Measurements from ENCODE around the gene TMEM101. TPM values are rescaled to one million over a fixed set of nuclear protein-coding genes. Genes with fewer than 3 reads are reported as not detected.
"Not testable (repeated sequence)": the region's sequence is repeated elsewhere in the genome, so short reads cannot be mapped to it uniquely, and the experiment has no call there.

TMEM101 gene
- total RNA-seq, 6 experiments from 2014 or later, result 6.7 to 23.6 (median 10.9) TPM

DNA sequence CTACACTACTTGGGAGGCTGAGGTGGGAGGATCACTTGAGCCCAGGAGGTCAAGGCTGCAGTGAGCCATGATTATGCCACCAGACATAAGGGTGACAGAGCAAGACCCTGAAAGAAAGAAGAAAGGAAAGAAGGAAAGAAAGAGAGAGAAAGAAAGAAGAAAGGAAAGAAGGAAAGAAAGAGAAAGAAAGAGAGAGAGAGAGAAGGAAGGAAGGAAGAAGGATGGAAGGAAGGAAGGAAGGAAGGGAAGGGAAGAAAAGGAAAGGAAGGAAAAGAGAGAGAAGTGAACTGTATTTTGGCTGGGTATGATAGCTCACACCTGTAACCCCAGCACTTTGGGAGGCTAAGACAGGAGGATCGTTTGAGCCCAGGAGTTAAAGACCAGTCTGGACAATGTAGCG lies 36.7 kb downstream of the TMEM101 start:
- H3K27ac ChIP-seq, result no peak overlapping the region
- H3K36me3 ChIP-seq, result no peaks in the 10 kb centered on the region
- H3K27me3 ChIP-seq, result no peaks in the 10 kb centered on the region
- TF ChIP-seq, protein P1, sequence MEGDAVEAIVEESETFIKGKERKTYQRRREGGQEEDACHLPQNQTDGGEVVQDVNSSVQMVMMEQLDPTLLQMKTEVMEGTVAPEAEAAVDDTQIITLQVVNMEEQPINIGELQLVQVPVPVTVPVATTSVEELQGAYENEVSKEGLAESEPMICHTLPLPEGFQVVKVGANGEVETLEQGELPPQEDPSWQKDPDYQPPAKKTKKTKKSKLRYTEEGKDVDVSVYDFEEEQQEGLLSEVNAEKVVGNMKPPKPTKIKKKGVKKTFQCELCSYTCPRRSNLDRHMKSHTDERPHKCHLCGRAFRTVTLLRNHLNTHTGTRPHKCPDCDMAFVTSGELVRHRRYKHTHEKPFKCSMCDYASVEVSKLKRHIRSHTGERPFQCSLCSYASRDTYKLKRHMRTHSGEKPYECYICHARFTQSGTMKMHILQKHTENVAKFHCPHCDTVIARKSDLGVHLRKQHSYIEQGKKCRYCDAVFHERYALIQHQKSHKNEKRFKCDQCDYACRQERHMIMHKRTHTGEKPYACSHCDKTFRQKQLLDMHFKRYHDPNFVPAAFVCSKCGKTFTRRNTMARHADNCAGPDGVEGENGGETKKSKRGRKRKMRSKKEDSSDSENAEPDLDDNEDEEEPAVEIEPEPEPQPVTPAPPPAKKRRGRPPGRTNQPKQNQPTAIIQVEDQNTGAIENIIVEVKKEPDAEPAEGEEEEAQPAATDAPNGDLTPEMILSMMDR (IDR thresholded peaks at IDR 0.05), result no peak
- TF ChIP-seq POLR2A (IDR thresholded peaks at IDR 0.05), result no peak
- ATAC-seq (no peak), DNase-seq (no peak)
- no peaks in the 10 kb centered on the region for H3K9me3 ChIP-seq
- WGBS (ENCODE audit: insufficient coverage, low coverage, low lambda C conversion rate, missing lambda C conversion rate), result 94% methylated on average over 2 of the region's 2 CpGs
- intact Hi-C loops (cut with DNase I), result no loop called here
- H3K4me1 ChIP-seq, result no peaks in the 10 kb centered on the region
- no peak overlapping the region for H3K4me3 ChIP-seq

DNA sequence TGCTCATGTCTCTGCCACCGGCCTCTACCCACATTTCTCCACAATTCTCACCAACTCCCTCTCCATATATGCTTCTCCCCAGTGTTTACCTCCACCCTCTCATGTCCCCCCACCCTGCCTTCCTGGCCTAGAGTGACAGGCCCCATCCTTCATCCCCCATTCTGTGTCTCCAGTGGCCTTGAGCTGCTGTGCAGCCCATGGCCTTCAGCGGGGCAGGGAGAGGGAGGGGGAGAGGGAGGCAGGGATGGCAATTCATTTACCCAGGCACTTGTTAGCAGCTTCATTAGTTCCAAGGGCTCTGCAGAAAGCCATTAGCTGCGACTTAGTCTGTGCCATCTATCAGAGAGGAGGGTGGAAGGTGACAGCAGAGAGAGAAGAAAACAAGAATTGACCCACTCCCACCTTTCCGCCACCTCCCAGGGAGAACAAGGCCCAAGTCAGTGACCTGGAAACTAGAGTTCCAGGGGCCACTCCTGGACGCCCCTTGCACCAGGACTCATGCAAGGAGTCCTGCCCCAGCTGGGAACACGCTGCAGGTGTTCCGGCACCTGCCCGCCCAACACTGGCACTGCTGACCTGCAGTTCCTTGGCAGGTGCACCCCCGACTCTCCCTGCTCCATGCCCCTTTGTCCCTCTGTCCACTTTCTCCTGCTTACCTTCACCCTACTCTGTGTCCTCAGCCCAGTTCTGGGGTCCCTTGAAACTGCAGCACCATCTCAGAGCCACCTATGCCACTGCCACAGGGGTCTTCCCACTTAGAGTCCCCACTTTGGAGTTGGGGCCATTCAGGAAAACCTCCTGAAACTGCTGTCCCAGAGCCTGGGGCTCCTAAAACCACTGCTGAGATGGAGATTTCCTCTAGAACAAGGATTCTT lies 37.6 kb downstream of the TMEM101 start:
- Histone ChIP-seq H3K9me3 (no peaks in the 10 kb centered on the region), H3K36me3 (no peaks in the 10 kb centered on the region), H3K27ac (no peak overlapping the region), H3K4me3 (no peak overlapping the region), H3K4me1 (no peaks in the 10 kb centered on the region), H3K27me3 (no peaks in the 10 kb centered on the region)
- 70% methylated on average over 9 of the region's 9 CpGs for WGBS (ENCODE audit: insufficient coverage, low coverage, low lambda C conversion rate, missing lambda C conversion rate)
- no peak for ATAC-seq
- intact Hi-C loops (cut with DNase I), result no loop called here
- no peak for DNase-seq
- TF ChIP-seq, protein P1 (IDR thresholded peaks at IDR 0.05), result no peak
- TF ChIP-seq POLR2A (IDR thresholded peaks at IDR 0.05), result no peak

DNA sequence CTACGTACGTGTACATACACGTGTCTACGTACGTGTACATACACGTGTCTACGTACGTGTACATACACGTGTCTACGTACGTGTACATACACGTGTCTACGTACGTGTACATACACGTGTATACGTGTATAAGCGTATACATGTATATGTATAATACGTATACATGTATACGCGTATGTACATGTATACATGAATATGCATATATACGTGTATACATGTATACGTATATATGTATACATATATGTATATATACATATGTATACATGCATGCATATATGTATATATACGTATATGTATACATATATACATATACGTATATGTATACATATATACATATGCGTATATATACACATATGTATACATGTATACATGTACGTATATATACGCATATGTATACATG lies 38.9 kb downstream of the TMEM101 start:
- TF ChIP-seq POLR2A (IDR thresholded peaks at IDR 0.05), result no peak
- TF ChIP-seq, protein P1 (IDR thresholded peaks at IDR 0.05), result no peak
- intact Hi-C loops (cut with DNase I), result no loop called here
- Histone ChIP-seq H3K27ac (no peak overlapping the region), H3K9me3 (no peaks in the 10 kb centered on the region), H3K4me1 (no peaks in the 10 kb centered on the region), H3K27me3 (no peaks in the 10 kb centered on the region), H3K36me3 (no peaks in the 10 kb centered on the region), H3K4me3 (no peak overlapping the region)
- ATAC-seq (no peak), DNase-seq (no peak)
- 52% methylated on average over 17 of the region's 27 CpGs for WGBS (ENCODE audit: insufficient coverage, low coverage, low lambda C conversion rate, missing lambda C conversion rate)

DNA sequence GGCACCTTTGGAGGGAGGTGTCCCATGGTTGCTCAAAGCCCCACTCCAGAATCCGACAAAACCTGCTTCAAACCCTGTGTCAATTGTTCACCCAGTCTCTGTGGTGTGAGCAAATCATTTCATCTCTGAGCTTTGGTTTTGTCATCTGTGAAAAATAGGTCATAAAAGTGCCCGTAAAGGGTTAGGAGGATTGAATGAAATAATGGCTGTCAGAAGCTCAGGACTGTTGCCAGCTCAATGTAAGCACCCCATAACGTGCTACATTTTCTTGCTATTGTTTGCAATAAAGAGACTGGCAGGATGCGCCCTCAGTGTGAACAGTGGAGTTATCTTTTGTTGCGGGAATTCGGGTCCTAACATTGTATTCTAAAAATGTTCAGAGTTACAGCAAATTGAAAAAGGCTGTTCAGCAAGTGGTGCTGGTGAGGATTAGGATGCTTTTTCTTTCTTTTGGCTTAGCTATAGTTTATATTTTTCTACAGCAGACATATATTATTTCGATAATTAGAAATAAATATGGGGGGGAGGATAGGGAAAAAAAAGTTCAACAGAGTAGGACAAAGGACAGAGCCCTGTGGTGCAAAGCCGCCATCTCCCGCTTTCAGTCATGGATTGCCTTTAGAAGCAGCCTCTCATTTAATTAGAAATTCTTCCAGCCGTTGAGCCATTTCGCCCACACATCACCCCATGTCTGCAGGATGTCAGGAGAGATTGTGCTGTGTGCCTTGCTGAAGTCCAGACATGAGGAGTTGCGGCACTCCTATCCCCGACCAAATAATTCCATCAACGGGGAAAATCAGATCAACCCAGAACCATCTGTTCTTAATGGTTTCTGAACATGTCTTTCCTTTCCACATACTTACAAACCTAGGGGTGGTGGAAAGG lies 40.1 kb downstream of the TMEM101 start:
- Histone ChIP-seq H3K27me3 (no peaks in the 10 kb centered on the region), H3K4me1 (no peaks in the 10 kb centered on the region), H3K36me3 (no peaks in the 10 kb centered on the region), H3K9me3 (no peaks in the 10 kb centered on the region), H3K27ac (no peak overlapping the region), H3K4me3 (no peak overlapping the region)
- WGBS (ENCODE audit: insufficient coverage, low coverage, low lambda C conversion rate, missing lambda C conversion rate), result 66% methylated on average over 13 of the region's 14 CpGs
- TF ChIP-seq, protein P1 (IDR thresholded peaks at IDR 0.05), result no peak
- TF ChIP-seq POLR2A (IDR thresholded peaks at IDR 0.05), result no peak
- ATAC-seq, result no peak
- intact Hi-C loops (cut with DNase I), result no loop called here
- DNase-seq, result no peak

DNA sequence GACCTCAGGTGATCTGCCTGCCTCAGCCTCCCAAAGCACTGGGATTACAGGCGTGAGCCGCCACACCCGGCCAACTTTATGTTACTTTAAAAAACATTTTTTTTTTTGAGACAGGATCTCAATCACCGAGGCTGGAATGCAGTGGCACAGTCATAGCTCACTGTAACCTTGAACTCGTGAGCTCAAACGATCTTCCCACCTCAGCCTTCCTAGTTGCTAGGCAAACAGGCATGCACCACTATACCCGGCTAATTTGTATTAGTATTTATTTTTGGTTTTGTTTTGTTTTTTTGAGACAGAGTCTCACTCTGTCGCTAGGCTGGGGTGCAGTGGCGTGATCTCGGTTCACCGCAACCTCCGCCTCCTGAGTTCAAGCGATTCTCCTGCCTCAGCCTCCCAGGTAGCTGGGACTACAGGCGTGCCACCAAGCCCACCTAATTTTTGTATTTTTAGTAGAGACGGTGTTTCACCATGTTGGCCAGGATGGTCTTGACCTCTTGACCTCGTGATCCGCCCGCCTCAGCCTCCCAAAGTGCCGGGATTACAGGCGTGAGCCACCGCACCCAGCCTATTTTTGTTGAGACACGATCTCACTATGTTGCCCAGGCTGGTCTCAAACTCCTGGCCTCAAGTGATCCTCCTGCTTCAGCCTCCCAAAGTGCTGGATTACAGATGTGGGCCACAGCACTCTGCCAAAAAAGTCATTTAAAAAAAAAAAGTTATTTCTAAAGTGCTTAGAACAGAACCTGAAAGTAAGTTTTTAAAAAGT lies 42.1 kb downstream of the TMEM101 start:
- WGBS (ENCODE audit: insufficient coverage, low coverage, low lambda C conversion rate, missing lambda C conversion rate), result 74% methylated on average over 11 of the region's 22 CpGs
- ATAC-seq; H3K27me3 ChIP-seq; H3K27ac ChIP-seq; DNase-seq; H3K4me3 ChIP-seq; intact Hi-C loops (cut with DNase I); H3K4me1 ChIP-seq; H3K36me3 ChIP-seq; H3K9me3 ChIP-seq: not testable (repeated sequence)

DNA sequence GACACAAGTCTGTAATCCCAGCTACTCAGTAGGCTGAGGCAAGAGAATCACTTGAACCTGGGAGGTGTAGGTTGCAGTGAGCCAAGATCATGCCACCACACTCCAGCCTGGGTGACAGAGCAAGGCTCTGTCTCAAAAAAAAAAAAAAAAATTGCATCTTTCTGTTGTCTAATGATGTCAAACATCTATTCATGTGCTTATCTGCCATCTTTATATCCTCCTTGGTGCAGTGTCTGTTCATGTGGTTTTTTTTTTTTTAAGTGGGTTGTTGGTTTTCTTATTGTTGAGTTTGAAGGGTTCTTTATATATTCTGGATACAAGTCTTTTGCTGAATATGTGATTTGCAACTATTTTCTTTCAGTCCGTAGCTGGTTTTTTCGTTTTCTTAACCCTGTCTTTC lies 43.3 kb downstream of the TMEM101 start:
- H3K4me3 ChIP-seq; H3K27me3 ChIP-seq; H3K4me1 ChIP-seq; H3K27ac ChIP-seq; ATAC-seq; intact Hi-C loops (cut with DNase I); DNase-seq; H3K9me3 ChIP-seq; H3K36me3 ChIP-seq: not testable (repeated sequence)
- 33% methylated on average over 2 of the region's 2 CpGs for WGBS (ENCODE audit: insufficient coverage, low coverage, low lambda C conversion rate, missing lambda C conversion rate)
